H1 (cell line): Measurements from ENCODE around the gene RREB1. TPM values are rescaled to one million over a fixed set of nuclear protein-coding genes. Genes with fewer than 3 reads are reported as not detected.

Experiments
- CTCF ChIA-PET: fragments of 300-600 bp; sonication (Branson Sonifier 250); formaldehyde crosslinking; loops from one replicate; lab custom pipeline; 2021; ENCODE audit not compliant: partially characterized antibody; lab: Charles Lee
- POLR2A ChIA-PET: fragments of 300-600 bp; sonication (Branson Sonifier 250); formaldehyde crosslinking; loops from one replicate; lab custom pipeline; 2021; ENCODE audit warnings: inconsistent platforms; ENCODE audit not compliant: partially characterized antibody; lab: Charles Lee
- DNase-seq, 2 experiments: peaks; one replicate each; pipeline versions ENCODE4 v3.0.0 to v3.0.0-alpha.2; 2010 to 2022; ENCODE audit warnings: low spot score in 2 of 2, low read depth in 1 of 2, mixed read lengths in 1 of 2
- FAIRE-seq: peaks from 2 replicates; lab custom pipeline; 2011; peaks lifted over from hg19 to GRCh38; lab: Jason Lieb, UNC
- H2AFZ ChIP-seq: 2 replicates; pipeline ENCODE4 v1.8.1; 2012; ENCODE audit warnings: low read length, inconsistent platforms
- H2AK5ac ChIP-seq: 2 replicates; pipeline ENCODE4 v1.6.1; 2013; ENCODE audit warnings: low read depth, low read length
- H2BK120ac ChIP-seq: replicated peaks from 2 replicates; pipeline ENCODE3; 2013; ENCODE audit warnings: low read depth, low read length, inconsistent platforms
- H2BK12ac ChIP-seq: 2 replicates; pipeline ENCODE4 v1.6.1; 2013; ENCODE audit warnings: low read depth, low read length
- H2BK15ac ChIP-seq: 2 replicates; pipeline ENCODE4 v1.6.1; 2013; ENCODE audit warnings: low read length
- H2BK20ac ChIP-seq: 2 replicates; pipeline ENCODE4 v1.6.1; 2013; ENCODE audit warnings: low read length
- H2BK5ac ChIP-seq: 2 replicates; pipeline ENCODE4 v1.6.1; 2013; ENCODE audit warnings: low read depth, low read length
- H3K14ac ChIP-seq: 2 replicates; pipeline ENCODE4 v1.6.1; 2013; ENCODE audit warnings: inconsistent platforms; ENCODE audit not compliant: insufficient read length
- H3K18ac ChIP-seq: 2 replicates; pipeline ENCODE4 v1.6.1; 2013; ENCODE audit warnings: low read length; ENCODE audit errors: extremely low read depth
- H3K23ac ChIP-seq: 2 replicates; pipeline ENCODE4 v1.6.1; 2013; ENCODE audit warnings: inconsistent platforms; ENCODE audit not compliant: insufficient read length
- H3K23me2 ChIP-seq: 2 replicates; pipeline ENCODE4 v1.6.1; 2013; ENCODE audit warnings: low read depth, low read length
- H3K27ac ChIP-seq: 2 replicates; pipeline ENCODE4 v1.6.1; 2011; ENCODE audit warnings: low read depth, low read length, inconsistent platforms
- H3K27me3 ChIP-seq, 4 experiments: replicated peaks in 1 of 4; 1 replicate in 1 of 4; 2 replicates in 3 of 4; pipeline versions ENCODE4 v1.6.1 to v1.8.1; 2011 to 2013; ENCODE audit warnings: low read length in 3 of 4, mild to moderate bottlenecking in 3 of 4, inconsistent platforms in 2 of 4, mixed read lengths in 2 of 4, moderate library complexity in 1 of 4; ENCODE audit not compliant: control insufficient read depth in 3 of 4, insufficient read depth in 3 of 4; ENCODE audit errors: extremely low read depth in 1 of 4
- H3K36me3 ChIP-seq, 4 experiments: 2 replicates each; pipeline versions ENCODE4 v1.6.1 to v1.8.1; 2011 to 2013; ENCODE audit warnings: mild to moderate bottlenecking in 4 of 4, low read length in 3 of 4, moderate library complexity in 2 of 4, control low read depth in 1 of 4, inconsistent platforms in 1 of 4; ENCODE audit not compliant: insufficient read depth in 4 of 4, control insufficient read depth in 2 of 4
- H3K4ac ChIP-seq: replicated peaks from 2 replicates; pipeline ENCODE3; 2013; ENCODE audit warnings: low read length, low read depth, mixed read lengths, inconsistent platforms; ENCODE audit not compliant: insufficient read length
- H3K4me1 ChIP-seq, 4 experiments: replicated peaks in 1 of 4; 1 replicate in 1 of 4; 2 replicates in 3 of 4; pipeline versions ENCODE4 v1.6.1 to v1.8.1; 2011 to 2013; ENCODE audit warnings: low read length in 3 of 4, inconsistent platforms in 2 of 4, mixed read lengths in 1 of 4; ENCODE audit not compliant: insufficient read depth in 4 of 4, control insufficient read depth in 3 of 4
- H3K4me2 ChIP-seq, 2 experiments: 2 replicates each; pipeline versions ENCODE4 v1.6.1 to v1.8.1; 2011 to 2013; ENCODE audit warnings: low read depth in 2 of 2, low read length in 2 of 2, control low read depth in 1 of 2, inconsistent platforms in 1 of 2, mild to moderate bottlenecking in 1 of 2; ENCODE audit not compliant: insufficient read depth in 1 of 2
- H3K4me3 ChIP-seq, 4 experiments: fragments of 200-600, 300-600 bp in 1 of 4; sonication (generic), shearing (Covaris generic), sonication (Bioruptor Twin) in 1 of 4; 2 replicates each; pipeline versions ENCODE4 v1.5.1 to v1.8.1; 2011 to 2016; ENCODE audit warnings: low read length in 4 of 4, low read depth in 3 of 4, control low read depth in 2 of 4, inconsistent platforms in 2 of 4, mild to moderate bottlenecking in 2 of 4, mixed read lengths in 1 of 4, moderate library complexity in 1 of 4; ENCODE audit not compliant: insufficient read depth in 2 of 4; ENCODE audit errors: extremely low read depth in 1 of 4
- H3K56ac ChIP-seq: replicated peaks from 2 replicates; pipeline ENCODE3; 2013; ENCODE audit warnings: low read depth, mild to moderate bottlenecking, mixed read lengths, low read length, inconsistent platforms; ENCODE audit not compliant: insufficient read length
- H3K79me1 ChIP-seq: 2 replicates; pipeline ENCODE4 v1.6.1; 2013; ENCODE audit warnings: low read depth, low read length, control low read depth
- H3K79me2 ChIP-seq, 2 experiments: 2 replicates each; pipeline versions ENCODE4 v1.6.1 to v1.8.1; 2012 to 2013; ENCODE audit warnings: low read length in 2 of 2, mild to moderate bottlenecking in 2 of 2, inconsistent platforms in 1 of 2; ENCODE audit not compliant: insufficient read depth in 2 of 2, control insufficient read depth in 1 of 2
- H3K9ac ChIP-seq, 4 experiments: replicated peaks in 1 of 4; 1 replicate in 1 of 4; 2 replicates in 3 of 4; pipeline versions ENCODE4 v1.6.1 to v1.8.1; 2011 to 2013; ENCODE audit warnings: low read depth in 3 of 4, low read length in 3 of 4, control low read depth in 2 of 4, mild to moderate bottlenecking in 2 of 4, moderate library complexity in 2 of 4, inconsistent platforms in 1 of 4; ENCODE audit errors: extremely low read depth in 1 of 4
- H3K9me3 ChIP-seq, 2 experiments: 2 replicates each; pipeline versions ENCODE4 v1.6.1 to v1.8.1; 2012 to 2013; ENCODE audit warnings: mild to moderate bottlenecking in 2 of 2, moderate library complexity in 2 of 2, control low read depth in 1 of 2, inconsistent platforms in 1 of 2, low read depth in 1 of 2, low read length in 1 of 2, mixed read lengths in 1 of 2; ENCODE audit not compliant: insufficient read depth in 2 of 2
- H4K20me1 ChIP-seq, 2 experiments: replicated peaks in 1 of 2; 2 replicates each; pipeline versions ENCODE3 to v1.8.1; 2011 to 2013; ENCODE audit warnings: inconsistent platforms in 2 of 2, low read length in 2 of 2, mild to moderate bottlenecking in 1 of 2; ENCODE audit not compliant: insufficient read depth in 2 of 2, control insufficient read depth in 1 of 2
- H4K5ac ChIP-seq: 2 replicates; pipeline ENCODE4 v1.6.1; 2013; ENCODE audit warnings: low read length, low read depth, mixed read lengths, inconsistent platforms; ENCODE audit not compliant: insufficient read length
- H4K8ac ChIP-seq: 2 replicates; pipeline ENCODE4 v1.8.0; 2013; ENCODE audit warnings: mild to moderate bottlenecking, moderate library complexity, low read length, inconsistent platforms; ENCODE audit not compliant: insufficient read depth; ENCODE audit errors: extremely low read depth
- H4K91ac ChIP-seq: replicated peaks from 2 replicates; pipeline ENCODE3; 2013; ENCODE audit warnings: low read length, mixed read lengths, inconsistent platforms; ENCODE audit not compliant: insufficient read length
- NANOG ChIP-seq: IDR thresholded peaks from 2 replicates; pipeline ENCODE4 v1.6.1; 2011; ENCODE audit warnings: low read length, low read depth, mild to moderate bottlenecking, inconsistent platforms; ENCODE audit not compliant: insufficient read depth, poor library complexity, severe bottlenecking
- POLR2A ChIP-seq, 2 experiments: IDR thresholded peaks; 1 replicate in 1 of 2; 2 replicates in 1 of 2; pipeline ENCODE4 v1.6.1; 2011; ENCODE audit warnings: low read depth in 2 of 2, low read length in 2 of 2, mild to moderate bottlenecking in 2 of 2; ENCODE audit errors: control extremely low read depth in 1 of 2
- POLR2AphosphoS5 ChIP-seq: IDR thresholded peaks from 2 replicates; pipeline ENCODE4 v1.6.1; 2011; ENCODE audit warnings: low read depth, low read length
- RAD21 ChIP-seq, 2 experiments: IDR thresholded peaks in 1 of 2; conservative IDR thresholded peaks in 1 of 2; 2 replicates each; pipeline ENCODE4 v1.6.1; 2011; ENCODE audit warnings: low read depth in 2 of 2, low read length in 2 of 2, improper control_type of control experiment in 1 of 2, inconsistent platforms in 1 of 2, mild to moderate bottlenecking in 1 of 2, moderate library complexity in 1 of 2
- RFX5 ChIP-seq: IDR thresholded peaks from 2 replicates; pipeline ENCODE4 v1.6.1; 2011; ENCODE audit warnings: low read depth, low read length, improper control_type of control experiment, borderline replicate concordance
- SAP30 ChIP-seq: fragments of 300-600 bp; sonication (generic); IDR thresholded peaks from 2 replicates; pipeline ENCODE4 v1.7.1; 2012; ENCODE audit warnings: low read length, moderate library complexity, mild to moderate bottlenecking, inconsistent platforms; ENCODE audit not compliant: insufficient read depth, insufficient replicate concordance
- SRF ChIP-seq: IDR thresholded peaks from 2 replicates; pipeline ENCODE4 v1.6.1; 2011; ENCODE audit warnings: mild to moderate bottlenecking, low read depth, low read length, moderate library complexity
- USF2 ChIP-seq: IDR thresholded peaks from 2 replicates; pipeline ENCODE4 v1.6.1; 2011; ENCODE audit warnings: low read length, improper control_type of control experiment
- WGBS, 2 experiments: shearing (Covaris generic) in 1 of 2; methylation state at CpG; one replicate each; pipeline versions ENCODE4 v1.1.6 to v1.1.7; 2013 to 2015; ENCODE audit warnings: low lambda C conversion rate in 2 of 2, mixed read lengths in 2 of 2, inconsistent platforms in 1 of 2, low coverage in 1 of 2, missing lambda C conversion rate in 1 of 2; ENCODE audit not compliant: insufficient replicate concordance in 2 of 2, insufficient coverage in 1 of 2, insufficient read length in 1 of 2; ENCODE audit errors: extremely low coverage in 1 of 2, missing lambda C conversion rate in 1 of 2; 5-methylcytosine and 5-hydroxymethylcytosine counted together
- polyA plus RNA-seq, 7 experiments: library from polyadenylated mRNA; depleted of rRNA in 3 of 7; stranded (reverse) in 5 of 7; unstranded in 2 of 7; fragments of >200 nt in 5 of 7; fragments of 200-250 nt in 2 of 7; gene quantifications; 1 replicate in 5 of 7; 2 replicates in 1 of 7; 4 replicates in 1 of 7; pipeline versions ENCODE4 v1.2.1 to v1.2.3, GENCODE V29; 2011 to 2013; ENCODE audit warnings: missing spikeins in 2 of 7, mixed read lengths in 2 of 7
- total RNA-seq: library from RNA; stranded (reverse); fragmentation: NEBNext Ultra II Directional; extraction: Animal tissue kit (Norgen Biotek cat#: 25700); gene quantifications from 2 replicates; pipeline ENCODE4 v1.2.1, GENCODE V29; 2021

RREB1 gene
- total and polyA plus RNA-seq, 2 of the 8 experiments (the other 6 are each of a cell fraction or from before 2014, with no cell fraction given): 3.9 to 34.7 TPM

DNA sequence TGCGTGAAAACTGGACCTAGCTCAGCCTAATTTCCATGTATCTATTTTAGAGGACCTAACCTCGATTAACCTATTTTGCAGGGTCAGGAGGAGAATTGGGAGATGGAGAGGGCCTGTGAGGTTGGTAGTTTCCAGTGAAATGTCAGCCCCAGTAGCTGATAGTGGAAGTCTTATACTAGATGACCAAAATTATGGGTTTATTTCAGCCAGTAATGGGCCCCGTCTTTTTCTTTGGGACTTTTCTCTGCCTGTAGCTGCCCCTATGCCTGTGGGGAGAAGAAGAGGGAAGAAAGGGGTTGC is 37.8 kb downstream of the RREB1 start:
- no peak overlapping the region for H4K8ac ChIP-seq
- FAIRE-seq: no peak
- peak overlapping the region; percentile 71 for H2BK5ac ChIP-seq
- no peak overlapping the region for H4K91ac ChIP-seq
- H4K5ac ChIP-seq: no peak overlapping the region
- peaks cover 0 to 78% of the 10 kb centered on the region in 2 experiments; a peak in 3 of 4 replicates for H3K79me2 ChIP-seq
- POLR2A ChIA-PET: interaction anchor here (1.0 to 2.8 kb wide), 5 partner anchors 9 to 82 kb away, joined by 3 to 13 read pairs (median 4); no protein-coding TSS in a partner anchor
- H3K23me2 ChIP-seq: peaks cover 6% of the 10 kb centered on the region; the same call in 1 of the 2 replicates
- no peaks in the 10 kb centered on the region for H3K27me3 ChIP-seq
- no peaks in the 10 kb centered on the region for H3K36me3 ChIP-seq
- H3K9ac ChIP-seq: peak overlapping the region in 3 of 4 experiments; percentile 5 to 41 (median 14); a peak in 2 of 7 replicates
- H4K20me1 ChIP-seq: peaks cover 0 to 3% of the 10 kb centered on the region in 2 experiments
- H3K4me3 ChIP-seq: peak overlapping the region in 3 of 4 experiments; percentile 7 to 48 (median 16); a peak in 3 of 8 replicates
- TF ChIP-seq POLR2AphosphoS5 (no peak), USF2 (no peak), SRF (no peak), POLR2A (IDR thresholded peaks at IDR 0.05; ENCODE audit: control extremely low read depth in 1 of 2, low read depth in 2 of 2, low read length in 2 of 2) (no peak), SAP30 (no peak), NANOG (no peak), RAD21 (IDR thresholded peaks at IDR 0.05 in 1 of 2, conservative IDR thresholded peaks at IDR 0.05 in 1 of 2; ENCODE audit: low read depth in 2 of 2, low read length in 2 of 2) (no peak), RFX5 (no peak)
- H3K18ac ChIP-seq: no peak overlapping the region
- H3K27ac ChIP-seq: peak overlapping the region; percentile 66
- H2AFZ ChIP-seq: no peak overlapping the region
- H3K79me1 ChIP-seq: peaks cover 8% of the 10 kb centered on the region; the same call in 1 of the 2 replicates
- peak overlapping the region; percentile 65 to 66 for H3K4me2 ChIP-seq
- no peak overlapping the region for H2BK15ac ChIP-seq
- no peak overlapping the region for H3K23ac ChIP-seq
- CTCF ChIA-PET: interaction anchor here (1.7 kb wide), 1 partner anchor 36 kb away, joined by 4 read pairs; no protein-coding TSS in a partner anchor
- 28% methylated on average over 3 of the region's 3 CpGs; no CpG with 5 or more reads in 1 of the 2 experiments for WGBS, 2 experiments
- H3K56ac ChIP-seq: no peak overlapping the region
- no peaks in the 10 kb centered on the region for H3K9me3 ChIP-seq
- peak overlapping the region; percentile 26 for H2BK120ac ChIP-seq
- H2BK12ac ChIP-seq: peak overlapping the region; percentile 97; the same call in 1 of the 2 replicates
- no peak overlapping the region for H3K4ac ChIP-seq
- H2AK5ac ChIP-seq: 0 out of 2 replicates have a peak overlapping the region, but pooled peaks have one; percentile 53
- no peak overlapping the region for H3K14ac ChIP-seq
- 0 out of 2 replicates have a peak overlapping the region, but pooled peaks have one; percentile 88 for H2BK20ac ChIP-seq
- DNase-seq: no peak
- peaks cover 23 to 44% (median 39%) of the 10 kb centered on the region in 4 experiments for H3K4me1 ChIP-seq
